Neuron (in vitro differentiated cells): ENCODE data around the gene PIGP.
A peak's percentile ranks its signal among the peaks of the same experiment; 100 is the strongest.

ENCODE experiments used
- H2AFZ ChIP-seq: one replicate; pipeline ENCODE4 v1.6.1; 2013; ENCODE audit warnings: low read depth, mild to moderate bottlenecking, inconsistent platforms, low read length, moderate library complexity
- H3K27me3 ChIP-seq: one replicate; pipeline ENCODE4 v1.6.1; 2013; ENCODE audit warnings: low read length; ENCODE audit not compliant: insufficient read depth
- H3K36me3 ChIP-seq: one replicate; pipeline ENCODE4 v1.6.1; 2013; ENCODE audit warnings: low read length; ENCODE audit not compliant: insufficient read depth
- H3K4me1 ChIP-seq: one replicate; pipeline ENCODE4 v1.6.1; 2013; ENCODE audit warnings: low read length; ENCODE audit not compliant: insufficient read depth
- H3K4me3 ChIP-seq: 2 replicates; pipeline ENCODE4 v1.5.1; 2013; ENCODE audit warnings: mild to moderate bottlenecking, low read length, moderate library complexity
- H3K9me3 ChIP-seq: one replicate; pipeline ENCODE4 v1.6.1; 2013; ENCODE audit warnings: low read length

Gene PIGP

DNA sequence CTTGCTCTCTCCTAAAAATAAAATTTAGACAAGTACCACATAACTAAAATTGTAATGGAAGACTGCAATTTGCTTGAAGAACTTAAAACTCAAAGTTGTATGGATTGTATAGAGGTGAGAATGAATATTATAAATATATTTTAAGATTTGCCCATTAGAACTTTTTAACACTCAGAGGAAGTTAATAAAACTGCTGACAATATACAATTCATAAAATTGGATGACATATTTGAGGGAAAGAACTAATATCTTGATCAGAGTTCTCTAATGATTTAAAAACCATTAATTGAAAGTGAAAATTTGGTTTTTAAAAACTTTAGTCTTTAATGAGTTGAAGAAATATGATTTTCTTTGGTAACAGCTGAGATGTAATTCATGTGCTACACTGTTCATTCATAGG is 21.1 kb upstream of the PIGP start:
- Histone ChIP-seq H3K27me3 (no peaks in the 10 kb centered on the region), H3K36me3 (peaks cover 71% of the 10 kb centered on the region), H3K9me3 (no peaks in the 10 kb centered on the region)

DNA sequence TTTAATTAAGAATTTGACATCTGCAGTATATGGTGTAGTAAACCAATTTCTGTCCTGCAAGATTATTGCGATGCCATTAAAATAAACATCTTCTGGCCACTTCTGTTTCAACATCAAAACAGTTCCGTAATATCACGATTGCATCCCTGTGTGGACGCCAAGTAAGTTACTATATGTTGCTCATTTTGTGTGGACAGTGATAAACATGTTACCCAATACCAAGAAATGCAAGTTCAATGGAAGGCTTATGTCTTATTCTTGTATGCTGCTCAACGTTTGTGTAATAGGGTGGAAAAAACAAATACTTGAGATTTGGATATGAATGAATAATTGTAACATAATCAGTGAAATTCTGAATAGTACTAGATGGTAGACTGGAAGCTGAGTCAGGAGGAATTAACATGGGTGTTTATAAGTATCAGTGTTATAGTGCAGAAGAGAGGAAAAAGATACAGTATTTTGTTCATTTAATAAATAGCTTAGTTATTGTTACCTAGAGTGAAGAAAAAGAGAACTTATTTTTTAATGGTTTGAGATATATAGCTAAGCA is 15.4 kb upstream of the PIGP start:
- Histone ChIP-seq H2AFZ (no peak overlapping the region), H3K4me1 (no peaks in the 10 kb centered on the region), H3K27me3 (no peaks in the 10 kb centered on the region), H3K4me3 (no peak overlapping the region), H3K36me3 (peaks cover 44% of the 10 kb centered on the region), H3K9me3 (peaks cover 2% of the 10 kb centered on the region)

More for the DNA sequence above, 21.1 kb upstream of the PIGP start:
- H2AFZ ChIP-seq: no peak overlapping the region
- no peaks in the 10 kb centered on the region for H3K4me1 ChIP-seq
- H3K4me3 ChIP-seq: no peak overlapping the region

DNA sequence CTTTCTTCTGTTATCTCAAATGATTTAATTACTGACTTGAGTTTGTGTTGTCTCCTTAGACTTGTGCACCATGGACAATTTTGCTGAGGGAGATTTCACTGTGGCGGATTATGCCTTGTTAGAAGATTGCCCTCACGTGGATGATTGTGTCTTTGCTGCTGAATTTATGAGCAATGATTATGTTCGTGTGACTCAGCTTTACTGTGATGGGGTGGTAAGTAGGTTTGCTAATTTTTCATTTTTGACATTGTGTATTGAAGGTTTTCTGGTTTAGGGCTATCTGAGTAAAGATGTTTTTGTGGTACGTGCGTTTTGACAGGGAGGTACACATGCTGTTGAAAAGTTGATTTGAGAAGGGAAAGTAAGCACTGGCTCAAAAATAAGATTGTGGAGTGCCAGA is 14.3 kb upstream of the PIGP start:
- Histone ChIP-seq H3K9me3 (peaks cover 2% of the 10 kb centered on the region), H3K27me3 (no peaks in the 10 kb centered on the region), H2AFZ (no peak overlapping the region), H3K4me1 (no peaks in the 10 kb centered on the region), H3K36me3 (peaks cover 43% of the 10 kb centered on the region), H3K4me3 (no peak overlapping the region)

DNA sequence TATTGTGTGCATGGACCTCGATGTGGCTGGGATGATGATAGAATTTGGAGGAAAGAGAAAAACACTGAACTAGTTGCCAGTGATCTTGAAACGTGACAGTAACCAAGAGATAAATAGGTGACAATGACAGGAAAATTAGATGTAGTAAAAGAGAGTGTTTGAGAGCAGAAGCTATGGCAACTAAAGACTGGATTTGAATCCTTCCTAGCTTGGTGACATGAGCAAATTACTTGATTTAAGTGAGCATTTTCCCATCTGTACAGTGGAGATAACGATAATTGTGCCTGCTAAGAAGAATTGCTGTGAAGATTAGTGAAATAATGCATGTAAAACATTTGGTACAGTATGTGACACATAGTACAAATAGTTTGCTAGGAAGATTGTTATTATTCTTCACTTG is 12.9 kb upstream of the PIGP start:
- peaks cover 2% of the 10 kb centered on the region for H3K9me3 ChIP-seq
- no peaks in the 10 kb centered on the region for H3K4me1 ChIP-seq
- peaks cover 39% of the 10 kb centered on the region for H3K36me3 ChIP-seq
- no peak overlapping the region for H3K4me3 ChIP-seq
- no peaks in the 10 kb centered on the region for H3K27me3 ChIP-seq
- H2AFZ ChIP-seq: no peak overlapping the region

DNA sequence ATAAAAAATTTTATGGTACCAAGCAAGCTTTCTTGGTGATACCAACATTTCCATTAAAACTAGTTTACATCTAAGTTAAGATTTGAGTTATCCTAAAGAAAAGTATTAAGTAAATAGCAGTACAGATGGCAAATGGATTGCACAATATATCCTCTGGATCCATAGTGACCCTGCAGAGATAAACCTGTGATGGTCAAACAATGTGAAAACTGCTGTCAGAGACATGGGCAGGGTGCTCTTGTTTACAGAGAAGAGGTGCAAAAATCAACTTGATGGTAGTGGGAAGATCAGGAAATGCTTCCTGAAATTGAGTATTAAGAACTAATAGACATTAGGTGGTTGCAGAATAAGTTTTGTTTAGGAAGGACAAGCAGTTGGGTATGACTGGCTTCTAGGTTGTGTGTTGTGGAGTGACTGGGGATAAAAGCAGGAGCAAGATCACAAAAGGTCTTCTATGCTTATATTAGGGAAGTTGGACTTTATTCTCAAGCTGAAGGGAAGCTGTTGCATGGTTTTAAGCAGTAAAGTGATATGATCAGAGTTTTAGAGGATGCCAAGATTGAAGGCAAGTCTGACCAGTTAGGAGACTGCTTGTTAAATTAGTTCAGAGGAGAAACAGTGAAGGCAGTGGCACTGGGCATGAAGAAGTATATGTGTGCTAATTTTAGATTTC is 10.1 kb upstream of the PIGP start:
- Histone ChIP-seq H3K36me3 (peaks cover 15% of the 10 kb centered on the region), H3K9me3 (peaks cover 2% of the 10 kb centered on the region), H2AFZ (no peak overlapping the region), H3K27me3 (no peaks in the 10 kb centered on the region), H3K4me1 (no peaks in the 10 kb centered on the region), H3K4me3 (no peak overlapping the region)

DNA sequence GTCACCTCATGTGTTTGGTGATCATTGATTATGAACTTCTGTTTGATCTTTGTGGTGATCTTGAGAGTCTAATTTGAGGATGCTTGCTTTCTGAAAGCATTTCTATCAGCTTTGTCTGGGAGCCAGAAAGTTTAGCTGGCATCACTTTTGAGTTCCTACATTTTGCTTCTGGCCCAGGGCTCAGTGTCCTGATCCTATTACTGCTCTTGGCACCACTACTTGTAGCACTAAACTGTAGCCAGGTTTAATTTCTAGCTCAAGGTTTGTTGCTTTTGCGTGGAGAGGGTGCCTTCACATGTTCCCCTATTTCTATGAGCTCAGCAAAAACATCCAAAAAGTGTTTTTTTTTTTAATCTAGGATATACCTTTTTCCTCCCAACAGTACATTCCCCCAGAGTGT is 9.5 kb upstream of the PIGP start:
- H3K27me3 ChIP-seq: no peaks in the 10 kb centered on the region
- no peak overlapping the region for H2AFZ ChIP-seq
- H3K4me3 ChIP-seq: no peak overlapping the region
- peaks cover 2% of the 10 kb centered on the region for H3K9me3 ChIP-seq
- no peaks in the 10 kb centered on the region for H3K4me1 ChIP-seq
- H3K36me3 ChIP-seq: peaks cover 9% of the 10 kb centered on the region

DNA sequence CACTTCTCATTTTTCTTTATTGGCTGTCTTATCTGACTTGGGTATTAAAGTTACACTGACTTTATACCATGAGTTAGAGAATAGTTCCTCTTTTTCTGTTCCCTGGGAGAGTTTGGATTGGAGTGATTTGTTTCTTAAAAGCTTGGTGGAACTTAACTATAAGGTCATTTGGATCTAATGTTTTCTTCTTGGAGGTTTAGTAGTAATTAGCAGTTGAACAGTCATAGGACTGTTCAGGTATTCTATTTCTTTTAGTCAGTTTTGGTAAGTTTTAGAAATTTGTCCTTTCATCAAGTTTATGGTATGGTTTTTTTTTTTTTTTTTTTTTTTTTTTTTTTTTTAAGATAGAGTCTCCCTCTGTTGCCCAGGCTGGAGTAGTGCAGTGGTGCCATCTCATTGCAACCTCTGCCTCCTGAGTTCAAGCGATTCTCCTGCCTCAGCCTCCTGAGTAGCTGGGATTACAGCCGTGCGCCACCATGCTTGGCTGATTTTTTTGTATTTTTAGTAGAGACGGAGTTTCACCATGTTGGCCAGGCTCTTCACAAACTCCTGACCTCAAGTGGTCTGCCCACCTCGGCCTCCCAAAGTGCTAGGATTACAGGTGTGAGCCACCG is 6.4 kb upstream of the PIGP start:
- Histone ChIP-seq H3K4me3 (no peak overlapping the region), H3K27me3 (no peaks in the 10 kb centered on the region), H2AFZ (no peak overlapping the region), H3K4me1 (peaks cover 7% of the 10 kb centered on the region), H3K36me3 (peaks cover 8% of the 10 kb centered on the region), H3K9me3 (peaks cover 2% of the 10 kb centered on the region)

DNA sequence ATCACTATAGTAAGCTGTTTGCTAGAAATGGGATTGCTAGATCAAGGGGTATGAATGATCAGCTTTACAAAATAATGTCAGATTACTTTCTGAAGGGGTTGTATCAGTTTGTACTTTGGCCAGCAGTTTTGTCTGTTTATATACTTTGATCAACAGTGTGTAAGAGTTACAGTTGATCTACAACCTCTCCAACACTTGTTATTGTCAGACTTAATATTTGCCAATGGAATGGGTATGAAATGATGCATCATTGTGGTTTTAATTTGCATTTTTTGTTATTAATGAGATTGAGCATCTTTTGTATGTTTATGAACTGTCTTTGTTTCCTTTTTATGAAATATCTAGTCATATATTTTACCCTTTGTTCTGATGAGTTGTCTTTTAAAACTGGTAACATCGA is 4.5 kb upstream of the PIGP start:
- Histone ChIP-seq H3K36me3 (peaks cover 5% of the 10 kb centered on the region), H3K27me3 (no peaks in the 10 kb centered on the region), H3K9me3 (no peaks in the 10 kb centered on the region), H2AFZ (no peak overlapping the region), H3K4me3 (no peak overlapping the region), H3K4me1 (peaks cover 7% of the 10 kb centered on the region)

DNA sequence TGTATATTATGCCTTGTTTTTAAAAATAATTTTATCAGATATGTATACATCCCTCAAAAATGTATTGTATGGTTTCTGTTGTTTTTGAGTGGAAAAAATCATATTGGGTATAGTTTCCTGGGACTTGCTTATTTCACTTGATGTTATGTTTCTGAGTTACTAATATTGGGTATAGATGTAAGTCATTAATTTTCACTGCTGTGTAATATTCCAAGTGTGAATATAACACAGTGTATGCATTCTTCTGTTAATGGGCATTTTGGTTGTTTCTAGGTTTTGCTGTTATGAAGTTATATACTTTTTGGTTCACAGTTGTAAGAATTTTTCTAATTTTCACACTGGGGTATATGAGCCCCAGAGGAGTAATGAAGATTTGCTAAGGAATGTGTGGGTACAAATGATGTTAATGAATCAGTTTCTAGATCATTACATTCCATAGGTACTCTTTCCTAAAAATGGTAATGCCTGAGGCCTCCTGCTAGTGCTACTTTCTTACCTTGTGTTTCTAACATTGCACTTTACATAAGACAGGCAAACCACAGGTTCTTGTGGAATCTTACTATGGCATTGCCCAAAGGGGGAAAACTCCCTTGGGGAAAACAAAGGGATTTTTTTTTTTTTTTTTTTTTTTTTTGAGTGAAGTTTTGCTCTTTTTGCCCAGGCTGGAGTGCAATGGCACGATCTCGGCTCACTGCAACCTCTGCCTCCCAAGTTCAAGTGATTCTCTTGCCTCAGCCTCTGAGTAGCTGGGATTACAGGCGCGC is 3.4 kb upstream of the PIGP start:
- H3K4me1 ChIP-seq: peaks cover 17% of the 10 kb centered on the region
- no peaks in the 10 kb centered on the region for H3K9me3 ChIP-seq
- no peak overlapping the region for H2AFZ ChIP-seq
- H3K36me3 ChIP-seq: no peaks in the 10 kb centered on the region
- H3K4me3 ChIP-seq: no peak overlapping the region
- no peaks in the 10 kb centered on the region for H3K27me3 ChIP-seq

DNA sequence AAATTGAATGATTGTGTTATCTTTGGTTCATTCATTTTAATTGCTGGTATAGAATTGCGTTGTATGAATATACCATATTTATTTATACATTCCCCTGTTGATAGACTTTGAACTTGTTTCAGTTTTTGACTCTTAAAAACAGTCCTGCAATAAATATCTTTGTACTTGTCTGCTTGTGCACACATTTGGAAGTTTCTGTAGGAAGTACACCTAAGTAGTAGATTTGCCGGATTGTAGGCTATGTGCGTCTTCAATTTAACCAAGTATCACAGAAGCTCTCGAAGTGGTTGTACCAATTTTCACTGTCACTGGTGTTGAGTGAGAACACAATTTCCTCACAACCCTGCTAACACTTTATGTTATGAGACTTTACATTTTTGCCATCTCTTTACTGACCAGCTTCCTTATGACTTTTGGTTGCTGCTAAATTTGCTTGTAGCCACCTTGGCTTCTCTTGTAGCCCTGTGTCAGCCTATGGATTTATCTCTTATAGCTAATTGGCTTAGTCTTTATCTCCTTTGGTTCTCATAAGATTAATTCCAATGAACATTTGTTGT is 2.4 kb upstream of the PIGP start:
- H3K4me1 ChIP-seq: peaks cover 21% of the 10 kb centered on the region
- H3K27me3 ChIP-seq: no peaks in the 10 kb centered on the region
- H3K4me3 ChIP-seq: peak overlapping the region; percentile 73
- no peaks in the 10 kb centered on the region for H3K36me3 ChIP-seq
- no peaks in the 10 kb centered on the region for H3K9me3 ChIP-seq
- H2AFZ ChIP-seq: no peak overlapping the region

DNA sequence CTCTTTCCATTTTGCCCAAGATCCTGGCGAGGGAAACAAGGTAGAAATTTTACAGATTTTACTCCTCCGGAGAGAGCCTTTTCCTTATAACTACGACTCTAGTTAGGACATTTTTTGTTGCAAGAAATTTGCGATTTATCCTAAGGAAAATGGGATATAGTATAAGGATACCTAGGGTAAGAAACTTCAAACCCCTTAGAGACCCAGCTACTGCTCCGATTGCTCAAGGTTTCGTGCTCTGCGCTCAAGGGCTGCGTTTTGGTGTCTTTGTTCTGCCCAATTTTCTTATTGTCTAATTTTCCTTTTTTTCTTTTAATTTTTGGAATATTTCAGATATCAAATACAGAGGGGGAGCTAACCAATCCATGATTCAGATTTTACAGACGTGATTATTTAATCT is 1.7 kb upstream of the PIGP start:
- Histone ChIP-seq H3K9me3 (no peaks in the 10 kb centered on the region), H2AFZ (no peak overlapping the region), H3K4me3 (peak overlapping the region; percentile 73), H3K27me3 (no peaks in the 10 kb centered on the region), H3K4me1 (peaks cover 21% of the 10 kb centered on the region), H3K36me3 (no peaks in the 10 kb centered on the region)

DNA sequence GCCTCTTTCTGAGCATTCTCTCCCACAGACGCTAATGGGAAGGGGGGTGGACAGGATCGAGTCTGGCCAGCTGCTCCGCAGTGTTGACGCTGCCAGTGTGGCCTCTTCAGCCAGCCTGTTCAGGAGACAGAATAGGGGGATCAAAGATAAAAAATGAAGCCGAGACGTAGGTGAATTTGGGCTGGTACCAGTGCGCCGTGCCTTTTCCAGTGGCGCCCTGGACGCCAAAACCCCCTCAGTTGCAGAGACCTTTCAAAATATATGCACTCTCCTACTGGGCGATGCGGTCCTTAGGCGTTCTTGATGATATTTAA is 1.3 kb upstream of the PIGP start:
- Histone ChIP-seq H2AFZ (no peak overlapping the region), H3K27me3 (no peaks in the 10 kb centered on the region), H3K4me3 (peak overlapping the region; percentile 73), H3K9me3 (no peaks in the 10 kb centered on the region), H3K36me3 (no peaks in the 10 kb centered on the region), H3K4me1 (peaks cover 21% of the 10 kb centered on the region)
